Measurements from ENCODE around the gene SAMSN1. TPM values are rescaled to one million over a fixed set of nuclear protein-coding genes. Genes with fewer than 3 reads are reported as not detected.

SAMSN1 gene
- polyA plus RNA-seq, 1 donor (not counting 4 experiments of a cell fraction or from before 2014, with no cell fraction given): not detected

GRCh38 chr21:14526199-14526598 is 19.9 kb downstream of the SAMSN1 start:
- no peaks in the 10 kb centered on the region for H3K27me3 ChIP-seq (ENCODE audit: control insufficient read depth, extremely low read depth, insufficient read depth, low read length)
- no peak overlapping the region for H2AFZ ChIP-seq (ENCODE audit: control insufficient read depth, low read length)
- H3K27ac ChIP-seq (ENCODE audit: control insufficient read depth, insufficient read depth, low read length): no peak overlapping the region
- no peak overlapping the region for H3K4me3 ChIP-seq (ENCODE audit: control insufficient read depth in 2 of 3, extremely low read depth in 1 of 3, insufficient read depth in 2 of 3, low read depth in 1 of 3, low read length in 3 of 3)
- DNase-seq (ENCODE audit: low read depth, low spot score) (no peak), FAIRE-seq (no peak)
- no peaks in the 10 kb centered on the region for H3K9me3 ChIP-seq (ENCODE audit: control insufficient read depth, low read depth, low read length)
- TF ChIP-seq, protein P1, sequence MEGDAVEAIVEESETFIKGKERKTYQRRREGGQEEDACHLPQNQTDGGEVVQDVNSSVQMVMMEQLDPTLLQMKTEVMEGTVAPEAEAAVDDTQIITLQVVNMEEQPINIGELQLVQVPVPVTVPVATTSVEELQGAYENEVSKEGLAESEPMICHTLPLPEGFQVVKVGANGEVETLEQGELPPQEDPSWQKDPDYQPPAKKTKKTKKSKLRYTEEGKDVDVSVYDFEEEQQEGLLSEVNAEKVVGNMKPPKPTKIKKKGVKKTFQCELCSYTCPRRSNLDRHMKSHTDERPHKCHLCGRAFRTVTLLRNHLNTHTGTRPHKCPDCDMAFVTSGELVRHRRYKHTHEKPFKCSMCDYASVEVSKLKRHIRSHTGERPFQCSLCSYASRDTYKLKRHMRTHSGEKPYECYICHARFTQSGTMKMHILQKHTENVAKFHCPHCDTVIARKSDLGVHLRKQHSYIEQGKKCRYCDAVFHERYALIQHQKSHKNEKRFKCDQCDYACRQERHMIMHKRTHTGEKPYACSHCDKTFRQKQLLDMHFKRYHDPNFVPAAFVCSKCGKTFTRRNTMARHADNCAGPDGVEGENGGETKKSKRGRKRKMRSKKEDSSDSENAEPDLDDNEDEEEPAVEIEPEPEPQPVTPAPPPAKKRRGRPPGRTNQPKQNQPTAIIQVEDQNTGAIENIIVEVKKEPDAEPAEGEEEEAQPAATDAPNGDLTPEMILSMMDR (optimal IDR thresholded peaks at IDR 0.05 in 1 of 3, IDR thresholded peaks at IDR 0.05 in 1 of 3, conservative IDR thresholded peaks at IDR 0.05 in 1 of 3; ENCODE audit: extremely low read depth in 1 of 3, insufficient read depth in 2 of 3, low read length in 3 of 3): no peak
- TF ChIP-seq EZH2 (IDR thresholded peaks at IDR 0.05; ENCODE audit: low read length): no peak
- no peaks in the 10 kb centered on the region for H3K79me2 ChIP-seq (ENCODE audit: control insufficient read depth, insufficient read depth, low read length)
- no peaks in the 10 kb centered on the region for H3K4me1 ChIP-seq (ENCODE audit: control insufficient read depth, extremely low read depth, insufficient read depth, low read length)
- no peaks in the 10 kb centered on the region for H3K9me1 ChIP-seq (ENCODE audit: control insufficient read depth, extremely low read depth, insufficient read depth, low read length)
- H4K20me1 ChIP-seq (ENCODE audit: control insufficient read depth, extremely low read depth, insufficient read depth, low read length): no peaks in the 10 kb centered on the region
- H3K36me3 ChIP-seq (ENCODE audit: control insufficient read depth in 2 of 2, extremely low read depth in 1 of 2, insufficient read depth in 2 of 2, low read length in 2 of 2): no peaks in the 10 kb centered on the region
- dilution Hi-C loops (cut with MboI; ENCODE audit: extremely low pct_ligation_motif_present, low sequenced_read_pairs): no loop called here
- H3K4me2 ChIP-seq (ENCODE audit: control insufficient read depth, extremely low read depth, insufficient read depth, low read depth, low read length): no peak overlapping the region
- no peak overlapping the region for H3K9ac ChIP-seq (ENCODE audit: control insufficient read depth, extremely low read depth, insufficient read depth, low read length)

- Histone ChIP-seq H3K27ac (ENCODE audit: control insufficient read depth, insufficient read depth, low read length) (no peak overlapping the region), H3K36me3 (ENCODE audit: control insufficient read depth in 2 of 2, extremely low read depth in 1 of 2, insufficient read depth in 2 of 2, low read length in 2 of 2) (no peaks in the 10 kb centered on the region), H3K4me2 (ENCODE audit: control insufficient read depth, extremely low read depth, insufficient read depth, low read depth, low read length) (no peak overlapping the region), H3K9ac (ENCODE audit: control insufficient read depth, extremely low read depth, insufficient read depth, low read length) (no peak overlapping the region), H3K4me1 (ENCODE audit: control insufficient read depth, extremely low read depth, insufficient read depth, low read length) (no peaks in the 10 kb centered on the region), H2AFZ (ENCODE audit: control insufficient read depth, low read length) (no peak overlapping the region), H3K4me3 (ENCODE audit: control insufficient read depth in 2 of 3, extremely low read depth in 1 of 3, insufficient read depth in 2 of 3, low read depth in 1 of 3, low read length in 3 of 3) (no peak overlapping the region), H4K20me1 (ENCODE audit: control insufficient read depth, extremely low read depth, insufficient read depth, low read length) (no peaks in the 10 kb centered on the region), H3K9me1 (ENCODE audit: control insufficient read depth, extremely low read depth, insufficient read depth, low read length) (no peaks in the 10 kb centered on the region), H3K79me2 (ENCODE audit: control insufficient read depth, insufficient read depth, low read length) (no peaks in the 10 kb centered on the region), H3K9me3 (ENCODE audit: control insufficient read depth, low read depth, low read length) (no peaks in the 10 kb centered on the region), H3K27me3 (ENCODE audit: control insufficient read depth, extremely low read depth, insufficient read depth, low read length) (no peaks in the 10 kb centered on the region)
- FAIRE-seq: no peak
- dilution Hi-C loops (cut with MboI; ENCODE audit: extremely low pct_ligation_motif_present, low sequenced_read_pairs): no loop called here
- no peak for TF ChIP-seq EZH2 (IDR thresholded peaks at IDR 0.05; ENCODE audit: low read length)
- TF ChIP-seq, protein P1 (optimal IDR thresholded peaks at IDR 0.05 in 1 of 3, IDR thresholded peaks at IDR 0.05 in 1 of 3, conservative IDR thresholded peaks at IDR 0.05 in 1 of 3; ENCODE audit: extremely low read depth in 1 of 3, insufficient read depth in 2 of 3, low read length in 3 of 3): no peak
- DNase-seq (ENCODE audit: low read depth, low spot score): no peak
These were observed 22.9 kb downstream of the SAMSN1 start for GRCh38 chr21:14523234-14523633.

Data from keratinocyte (primary cell).